Stimulated activated naive CD4-positive, alpha-beta T cell (primary cell): ENCODE data around the gene TUG1.

Experiments
- DNase-seq, 6 experiments: peaks; one replicate each; lab custom pipeline; 2025; lab: John Stamatoyannopoulos, UW

The TUG1 gene

GRCh38 chr22:30947816-30948454 lies 21.1 kb upstream of the TUG1 start:
- DNase-seq = peak in 3 of 6 experiments; percentile 5 to 62 (median 58)

GRCh38 chr22:30948930-30949342 lies 20.1 kb upstream of the TUG1 start:
- no peak for DNase-seq

DNA sequence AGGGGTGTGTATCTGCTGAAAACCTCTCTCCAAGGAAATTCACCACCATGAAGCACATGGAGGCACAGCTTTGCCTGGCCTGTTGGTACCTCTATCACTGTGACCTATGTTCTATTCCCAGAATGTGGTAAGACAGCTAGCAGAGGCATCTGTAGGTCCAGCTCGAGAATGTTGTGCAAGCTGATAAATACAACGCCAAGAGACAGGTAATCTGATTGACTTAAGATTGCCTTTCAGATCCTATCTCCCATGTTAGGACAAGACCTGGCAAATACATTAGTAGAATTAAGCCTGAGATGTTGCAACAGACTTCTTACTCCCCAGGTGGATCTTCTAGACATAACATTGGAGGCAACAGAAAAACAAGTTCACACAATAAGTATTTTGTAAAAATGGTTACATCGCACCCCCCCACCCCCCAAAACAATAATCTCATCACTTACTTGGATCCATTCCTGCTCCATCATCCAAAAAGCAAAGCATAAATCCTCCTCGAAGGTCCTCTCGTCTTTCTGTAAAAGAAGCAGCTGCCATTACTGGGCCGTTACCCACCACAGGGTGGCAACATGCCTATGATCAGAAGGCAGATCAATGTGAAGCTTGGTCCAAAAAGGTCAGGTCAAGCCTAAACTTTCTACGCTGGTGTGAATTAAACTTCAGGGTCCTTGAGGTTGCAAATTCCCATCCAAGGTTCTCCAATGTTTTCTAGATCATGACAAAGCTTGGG lies 19.0 kb upstream of the TUG1 start:
- DNase-seq = no peak

GRCh38 chr22:30953206-30953605 lies 15.9 kb upstream of the TUG1 start:
- no peak for DNase-seq

DNA sequence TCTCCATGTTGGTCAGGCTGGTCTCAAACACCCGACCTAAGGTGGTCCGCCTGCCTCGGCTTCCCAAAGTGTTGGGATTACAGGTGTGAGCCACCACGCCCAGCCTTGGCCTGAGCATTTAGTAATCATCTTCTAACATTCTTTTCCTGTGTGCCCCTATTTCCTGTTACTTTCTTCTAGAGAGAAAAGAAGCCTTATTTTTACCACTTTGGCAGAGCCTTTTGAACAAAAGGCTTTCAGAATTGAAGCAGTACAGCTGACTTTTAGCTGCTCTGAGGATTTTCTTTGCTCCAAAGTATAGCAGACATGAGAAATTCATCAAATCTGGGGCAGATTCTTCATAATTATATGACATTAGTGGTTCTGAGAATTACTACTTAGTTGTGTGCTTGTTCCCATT lies 13.9 kb upstream of the TUG1 start:
- DNase-seq = peak in 3 of 6 experiments; percentile 5 to 27 (median 18)

GRCh38 chr22:30964858-30965257 lies 4.2 kb upstream of the TUG1 start:
- DNase-seq = no peak

- DNase-seq = peak in 2 of 6 experiments; percentile 22 to 30
These were observed 796 bp upstream of the TUG1 start, which contains the start of gene MORC2 for GRCh38 chr22:30968015-30968923. Gene MORC2, minus strand, starts transcription at chr22:30968774. Its CDS starts 885 bp downstream, at chr22:30967889.

GRCh38 chr22:30969532-30970355 lies 679 bp downstream of the TUG1 start:
- DNase-seq = peak in 1 of 6 experiments; percentile 36

- DNase-seq = no peak
These were observed 1.3 kb downstream of the TUG1 start for GRCh38 chr22:30970356-30970746.

DNA sequence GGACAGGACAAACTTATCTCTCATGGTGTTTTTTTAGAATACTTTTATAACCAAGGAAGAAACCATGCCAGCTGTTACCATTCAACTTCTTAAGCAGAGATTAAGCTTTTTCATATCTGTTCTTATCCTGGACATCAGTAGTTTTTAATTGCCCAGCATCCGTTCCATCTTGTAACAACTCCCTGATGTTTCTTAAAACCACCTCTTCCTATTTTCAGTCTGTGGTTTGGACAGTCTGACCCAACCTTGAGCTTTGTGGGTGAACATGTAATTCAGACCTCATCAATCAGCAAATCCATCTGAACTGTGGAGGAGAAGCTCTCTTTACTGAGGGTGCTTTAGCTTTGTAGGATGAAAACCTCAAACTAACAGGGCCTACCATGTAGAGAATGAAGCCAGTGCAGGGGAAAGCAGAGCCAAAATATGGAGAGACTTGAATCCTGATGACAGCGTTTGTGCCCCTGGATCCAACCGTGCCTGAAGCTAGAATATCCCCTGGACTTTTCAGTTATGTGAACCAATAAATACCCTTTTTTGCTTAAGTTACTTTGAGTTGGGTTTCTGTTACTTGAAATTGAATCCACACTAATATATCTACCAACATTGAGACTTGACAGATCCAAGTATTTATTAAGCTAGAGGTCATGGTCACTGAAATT lies 9.4 kb downstream of the TUG1 start:
- no peak for DNase-seq

DNA sequence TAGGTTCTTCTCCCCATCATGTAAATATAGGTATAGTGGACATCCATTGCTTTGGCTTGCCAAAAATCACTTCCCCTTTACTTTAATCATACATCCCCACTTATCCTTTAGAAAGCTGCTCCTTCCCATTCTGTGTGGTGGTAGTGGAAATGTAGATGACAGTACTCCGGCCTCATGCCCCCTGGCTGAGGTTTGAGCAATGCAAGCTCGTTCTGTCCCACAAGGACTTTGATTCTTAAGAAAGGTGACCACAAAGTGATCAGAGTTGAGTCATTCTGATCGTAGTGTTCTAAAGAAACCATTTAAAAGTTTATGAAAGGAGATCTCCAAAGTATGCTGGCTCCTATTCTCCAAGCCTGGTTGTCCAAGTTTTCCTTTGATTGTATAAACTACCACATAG lies 10.9 kb downstream of the TUG1 start:
- DNase-seq = no peak

GRCh38 chr22:30982512-30982911 lies 13.4 kb downstream of the TUG1 start:
- no peak for DNase-seq

GRCh38 chr22:30984317-30984716 lies 15.3 kb downstream of the TUG1 start:
- no peak for DNase-seq

GRCh38 chr22:30985561-30986208 lies 16.6 kb downstream of the TUG1 start:
- DNase-seq = no peak

GRCh38 chr22:30989474-30989873 lies 20.4 kb downstream of the TUG1 start:
- DNase-seq = no peak

DNA sequence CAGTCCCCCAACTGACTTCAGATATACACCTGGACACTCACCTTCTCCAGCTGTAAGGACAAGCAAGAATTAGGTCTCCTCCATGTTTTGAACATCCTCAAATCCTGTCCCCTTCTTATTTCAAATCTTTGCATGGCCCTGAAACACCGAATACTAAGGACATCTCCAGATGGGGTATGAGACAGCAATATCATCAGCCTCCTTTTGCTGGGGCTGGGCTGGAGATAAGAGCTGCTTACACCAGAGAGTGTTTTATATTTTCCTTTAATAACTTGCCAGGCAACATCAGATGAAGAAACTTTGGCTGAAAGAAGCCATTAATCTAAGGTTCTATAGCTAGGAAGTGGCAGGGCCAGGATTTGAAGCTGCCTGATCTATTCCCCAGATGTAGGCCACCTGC lies 21.6 kb downstream of the TUG1 start:
- no peak for DNase-seq

GRCh38 chr22:30992565-30992964 lies 23.5 kb downstream of the TUG1 start:
- no peak for DNase-seq

DNA sequence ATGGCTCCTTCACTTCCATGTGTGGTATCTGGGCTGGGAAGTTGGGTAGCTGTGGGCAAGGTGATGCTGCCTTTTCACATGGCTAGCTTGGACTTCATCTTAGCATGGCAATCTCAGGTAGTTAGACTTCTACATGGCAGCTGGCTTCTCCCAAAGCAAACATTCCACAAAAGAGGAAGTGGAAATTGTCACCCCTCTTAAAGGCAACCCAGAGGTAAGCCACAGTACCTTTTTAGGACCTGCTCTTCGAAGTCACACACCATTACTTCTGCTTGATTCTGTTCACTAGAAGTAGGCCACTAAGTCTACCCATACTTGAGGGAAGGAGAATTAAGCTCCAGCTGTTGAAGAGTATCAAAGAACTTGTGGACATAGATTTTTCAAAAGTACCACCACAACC lies 25.9 kb downstream of the TUG1 start:
- no peak for DNase-seq

DNA sequence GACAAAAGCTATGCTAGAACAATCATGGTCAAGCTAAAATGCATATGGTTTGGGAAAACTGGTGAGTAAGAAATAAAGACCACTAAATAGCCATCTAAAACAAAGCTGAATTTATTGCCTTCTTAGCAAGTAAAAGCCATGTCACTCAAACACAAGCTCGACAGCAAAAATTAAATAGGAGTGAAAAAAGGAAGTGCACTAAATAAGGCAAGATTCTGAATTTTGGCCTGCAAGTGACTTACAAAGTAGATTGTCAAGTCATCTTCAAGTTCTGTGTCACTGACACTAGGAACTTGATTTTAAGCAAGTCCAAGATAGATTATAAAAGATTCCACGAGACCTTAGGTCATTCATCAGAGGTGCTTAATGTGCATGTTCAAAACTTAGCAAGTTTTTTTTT lies 27.4 kb downstream of the TUG1 start:
- DNase-seq = no peak

GRCh38 chr22:30998329-30998728 lies 29.3 kb downstream of the TUG1 start:
- no peak for DNase-seq
